Ishikawa (cell line): ENCODE data around the gene LDAF1.

ENCODE experiments used
- NFIC ChIP-seq: IDR thresholded peaks from 2 replicates; pipeline ENCODE4 v1.6.1; 2012
- TF ChIP-seq, protein P1 (sequence below): IDR thresholded peaks from 2 replicates; pipeline ENCODE4 v1.6.1; 2012

DNA sequence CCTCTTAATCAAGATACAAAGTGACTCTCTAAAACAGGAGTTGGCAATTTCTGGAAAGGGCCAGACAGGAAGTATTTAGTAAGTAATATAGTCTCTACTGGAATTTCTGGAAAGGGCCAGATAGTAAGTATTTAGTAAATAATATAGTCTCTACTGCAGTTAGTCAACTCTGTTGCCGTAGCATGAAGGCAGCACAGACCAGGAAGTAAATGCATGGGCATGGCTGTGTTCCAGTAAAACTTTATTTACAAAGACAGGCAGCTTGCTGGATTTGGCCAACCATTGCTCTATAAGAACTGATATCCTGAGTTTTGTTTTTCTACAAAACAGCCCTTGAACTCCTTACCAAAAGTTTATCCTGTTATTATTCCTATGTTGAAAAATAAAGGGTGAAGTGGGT is 16.9 kb downstream of the LDAF1 start:
- TF ChIP-seq NFIC, result no peak
- TF ChIP-seq, protein P1, sequence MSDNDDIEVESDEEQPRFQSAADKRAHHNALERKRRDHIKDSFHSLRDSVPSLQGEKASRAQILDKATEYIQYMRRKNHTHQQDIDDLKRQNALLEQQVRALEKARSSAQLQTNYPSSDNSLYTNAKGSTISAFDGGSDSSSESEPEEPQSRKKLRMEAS, result no peak
